ENCODE data around the gene NRXN3. TPM values are rescaled to one million over a fixed set of nuclear protein-coding genes. Genes with fewer than 3 reads are reported as not detected.
"Not testable (repeated sequence)": the region's sequence is repeated elsewhere in the genome, so short reads cannot be mapped to it uniquely, and the experiment has no call there.

The NRXN3 gene
- total RNA-seq, 1 experiment from 2014 or later: 0.02 TPM

DNA sequence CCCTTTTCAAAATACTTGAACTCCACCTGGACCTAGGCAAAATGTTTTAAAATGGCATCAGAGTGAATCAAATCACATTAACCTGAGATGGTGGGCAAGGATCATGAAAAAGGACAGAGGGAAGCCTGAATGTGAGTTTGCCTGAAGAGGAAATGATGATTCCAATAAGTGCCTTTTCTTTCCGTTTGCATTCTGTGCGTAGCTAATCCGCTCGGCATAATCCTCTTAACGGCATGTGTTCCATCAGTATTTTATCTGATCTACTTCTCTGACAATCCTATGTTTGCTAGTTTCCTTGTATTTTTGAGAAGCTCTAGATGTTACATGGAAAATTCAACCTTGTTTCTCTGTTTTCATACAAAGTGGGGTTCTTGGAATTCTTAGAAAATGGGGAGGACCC, 354.6 kb downstream of the NRXN3 start:
- H3K27ac ChIP-seq: no peak overlapping the region
- no peaks in the 10 kb centered on the region for H3K4me1 ChIP-seq
- no peaks in the 10 kb centered on the region for H3K9me3 ChIP-seq (replicated peaks)
- H3K4me3 ChIP-seq: no peak overlapping the region
- H3K27me3 ChIP-seq: no peaks in the 10 kb centered on the region
- no peak for DNase-seq
- no peaks in the 10 kb centered on the region for H3K36me3 ChIP-seq

DNA sequence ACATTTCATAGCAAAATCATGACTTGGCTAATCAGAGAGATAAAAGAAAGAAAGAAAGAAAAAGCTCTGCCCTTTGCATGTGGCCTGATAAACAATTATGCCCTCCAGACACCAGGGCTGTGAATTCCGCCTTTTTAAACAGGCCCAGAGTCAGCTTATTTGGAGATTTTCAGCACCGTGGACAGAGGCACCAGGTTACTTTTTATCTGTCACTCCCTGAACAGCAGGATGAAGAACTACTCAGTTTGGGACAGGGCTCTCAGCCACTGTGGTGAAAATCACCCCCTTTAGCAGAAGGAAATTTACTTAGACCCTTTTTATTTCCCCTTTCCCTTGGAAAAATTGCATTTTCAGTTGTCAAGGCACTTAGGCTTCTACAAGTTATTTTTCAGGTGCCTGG, 359.9 kb downstream of the NRXN3 start:
- no peaks in the 10 kb centered on the region for H3K4me1 ChIP-seq
- H3K4me3 ChIP-seq: no peak overlapping the region
- DNase-seq: peak; percentile 26 to 68
- no peaks in the 10 kb centered on the region for H3K27me3 ChIP-seq
- H3K36me3 ChIP-seq: no peaks in the 10 kb centered on the region
- no peak overlapping the region for H3K27ac ChIP-seq
- H3K9me3 ChIP-seq (replicated peaks): no peaks in the 10 kb centered on the region

- Histone ChIP-seq H3K27me3 (no peaks in the 10 kb centered on the region), H3K9me3 (replicated peaks) (no peaks in the 10 kb centered on the region), H3K36me3 (no peaks in the 10 kb centered on the region), H3K4me3 (no peak overlapping the region), H3K4me1 (no peaks in the 10 kb centered on the region), H3K27ac (no peak overlapping the region)
- no peak for DNase-seq
Measured at GRCh38 chr14:78534141-78534540, 364.0 kb downstream of the NRXN3 start.

DNA sequence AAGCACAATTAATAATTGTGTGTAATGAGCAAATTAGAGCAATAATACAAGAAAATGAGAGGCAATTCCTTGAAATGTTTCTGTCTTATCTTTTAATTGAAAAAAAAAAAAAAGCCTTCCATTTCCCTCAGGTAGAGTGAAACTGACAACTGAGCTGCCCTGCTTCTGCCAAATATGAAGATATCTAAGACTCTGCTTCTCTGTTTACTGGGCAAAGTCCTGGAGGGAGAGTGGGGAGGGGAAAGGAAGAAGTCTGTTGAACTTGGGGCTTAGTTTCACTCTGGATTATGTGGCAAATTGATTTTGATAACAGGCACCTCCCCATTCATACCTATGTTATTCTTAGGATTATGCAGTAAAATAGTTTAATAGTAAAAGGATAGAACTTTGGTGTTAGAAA, 364.9 kb downstream of the NRXN3 start:
- Histone ChIP-seq H3K27me3 (no peaks in the 10 kb centered on the region), H3K36me3 (no peaks in the 10 kb centered on the region), H3K9me3 (replicated peaks) (no peaks in the 10 kb centered on the region), H3K4me3 (no peak overlapping the region), H3K27ac (no peak overlapping the region), H3K4me1 (no peaks in the 10 kb centered on the region)
- DNase-seq: no peak

DNA sequence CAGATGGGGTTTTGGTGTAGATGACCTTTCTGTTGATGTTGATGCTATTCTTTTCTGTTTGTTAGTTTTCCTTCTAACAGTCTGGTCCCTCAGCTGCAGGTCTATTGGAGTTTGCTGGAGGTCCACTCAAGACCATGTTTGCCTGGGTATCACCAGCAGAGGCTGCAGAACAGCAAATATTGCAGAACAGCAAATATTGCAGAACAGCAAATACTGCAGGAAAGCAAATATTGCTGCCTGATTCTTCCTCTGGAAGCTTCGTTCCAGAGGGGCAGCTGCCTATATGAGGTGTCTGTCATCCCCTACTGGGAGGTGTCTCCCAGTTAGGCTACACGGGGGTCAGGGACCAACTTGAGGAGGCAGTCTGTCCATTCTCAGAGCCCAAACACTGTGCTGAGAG, 371.6 kb downstream of the NRXN3 start:
- H3K9me3 ChIP-seq (replicated peaks); DNase-seq; H3K36me3 ChIP-seq; H3K27me3 ChIP-seq; H3K4me1 ChIP-seq; H3K27ac ChIP-seq; H3K4me3 ChIP-seq: not testable (repeated sequence)

DNA sequence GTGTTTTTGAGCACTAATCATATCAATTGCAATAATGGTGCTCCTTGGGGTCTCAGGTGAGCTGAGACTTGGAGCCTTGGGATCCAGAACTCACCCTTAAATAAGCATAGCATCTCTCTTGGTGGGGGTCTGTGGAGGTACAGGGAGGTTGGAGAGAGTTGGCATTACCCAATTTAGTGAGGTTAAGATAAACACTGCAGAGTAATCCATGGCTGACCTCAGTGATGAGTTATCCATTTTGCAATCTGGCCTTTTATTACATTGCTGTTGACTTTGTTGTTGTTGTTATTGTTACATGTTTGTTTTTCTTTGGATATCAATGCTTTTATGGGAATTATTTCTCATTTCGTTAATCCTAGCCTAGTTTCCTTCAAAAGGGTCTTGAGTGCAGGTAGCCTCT, 373.3 kb downstream of the NRXN3 start:
- H3K9me3 ChIP-seq (replicated peaks): no peaks in the 10 kb centered on the region
- DNase-seq: no peak
- no peaks in the 10 kb centered on the region for H3K27me3 ChIP-seq
- H3K27ac ChIP-seq: no peak overlapping the region
- no peaks in the 10 kb centered on the region for H3K36me3 ChIP-seq
- no peak overlapping the region for H3K4me3 ChIP-seq
- no peaks in the 10 kb centered on the region for H3K4me1 ChIP-seq

GRCh38 chr14:78561074-78561473, 390.9 kb downstream of the NRXN3 start:
- Histone ChIP-seq H3K36me3 (no peaks in the 10 kb centered on the region), H3K9me3 (replicated peaks) (no peaks in the 10 kb centered on the region), H3K4me1 (no peaks in the 10 kb centered on the region), H3K27ac (no peak overlapping the region), H3K4me3 (no peak overlapping the region), H3K27me3 (no peaks in the 10 kb centered on the region)
- no peak for DNase-seq

GRCh38 chr14:78566026-78566858, 396.1 kb downstream of the NRXN3 start:
- Histone ChIP-seq H3K4me1 (no peaks in the 10 kb centered on the region), H3K9me3 (replicated peaks) (no peaks in the 10 kb centered on the region), H3K36me3 (no peaks in the 10 kb centered on the region), H3K27me3 (no peaks in the 10 kb centered on the region), H3K27ac (no peak overlapping the region), H3K4me3 (peak overlapping the region; percentile 46)
- DNase-seq: peak; percentile 71 to 85

- DNase-seq: no peak
Measured at GRCh38 chr14:78566859-78567172, 396.6 kb downstream of the NRXN3 start.

DNA sequence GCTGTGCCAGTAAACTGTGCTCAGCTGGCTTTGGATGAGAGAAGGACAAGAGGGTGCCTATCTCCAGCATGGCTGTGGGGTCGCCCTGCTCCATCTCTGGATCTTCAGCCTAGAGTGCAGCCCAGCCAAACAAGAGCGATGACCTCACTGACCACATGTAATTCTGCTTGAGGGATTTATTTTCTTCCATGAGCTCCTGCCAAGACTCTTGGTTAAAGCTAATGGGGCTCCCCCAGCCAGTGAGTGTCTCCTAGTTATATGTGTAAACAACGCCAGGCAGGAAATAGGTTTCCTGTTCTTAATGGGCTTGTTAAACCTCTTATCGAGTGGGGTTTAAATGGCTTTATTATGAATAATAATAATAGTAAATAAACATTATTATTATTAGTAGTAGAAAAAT, 397.2 kb downstream of the NRXN3 start:
- no peaks in the 10 kb centered on the region for H3K9me3 ChIP-seq (replicated peaks)
- H3K4me3 ChIP-seq: no peak overlapping the region
- no peak overlapping the region for H3K27ac ChIP-seq
- no peaks in the 10 kb centered on the region for H3K36me3 ChIP-seq
- H3K4me1 ChIP-seq: no peaks in the 10 kb centered on the region
- DNase-seq: peak in 1 of 2 experiments; percentile 6
- no peaks in the 10 kb centered on the region for H3K27me3 ChIP-seq

More at GRCh38 chr14:78566859-78567172, 396.6 kb downstream of the NRXN3 start:
- Histone ChIP-seq H3K36me3 (no peaks in the 10 kb centered on the region), H3K4me3 (no peak overlapping the region), H3K27ac (no peak overlapping the region), H3K4me1 (no peaks in the 10 kb centered on the region), H3K9me3 (replicated peaks) (no peaks in the 10 kb centered on the region), H3K27me3 (no peaks in the 10 kb centered on the region)

DNA sequence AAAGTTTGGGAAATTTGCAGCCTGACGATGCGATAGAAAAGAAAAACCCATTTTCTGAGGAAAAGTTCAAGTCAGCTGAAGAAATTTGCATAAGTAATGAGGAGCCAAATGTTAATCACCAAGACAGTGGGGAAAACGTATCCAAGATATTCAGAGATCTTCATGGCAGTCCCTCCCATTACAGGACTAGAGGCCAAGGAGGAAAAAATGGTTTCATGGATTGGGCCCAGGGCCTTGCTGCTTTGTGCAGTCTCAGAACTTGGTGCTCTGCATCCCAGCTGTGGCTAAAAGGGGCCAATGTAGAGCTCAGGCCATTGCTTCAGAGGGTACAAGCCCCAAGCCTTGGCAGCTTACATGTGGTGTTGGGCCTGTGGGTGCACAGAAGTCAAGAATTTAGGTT, 403.6 kb downstream of the NRXN3 start:
- H3K27ac ChIP-seq; H3K27me3 ChIP-seq; DNase-seq; H3K4me1 ChIP-seq; H3K4me3 ChIP-seq; H3K36me3 ChIP-seq; H3K9me3 ChIP-seq (replicated peaks): not testable (repeated sequence)

DNA sequence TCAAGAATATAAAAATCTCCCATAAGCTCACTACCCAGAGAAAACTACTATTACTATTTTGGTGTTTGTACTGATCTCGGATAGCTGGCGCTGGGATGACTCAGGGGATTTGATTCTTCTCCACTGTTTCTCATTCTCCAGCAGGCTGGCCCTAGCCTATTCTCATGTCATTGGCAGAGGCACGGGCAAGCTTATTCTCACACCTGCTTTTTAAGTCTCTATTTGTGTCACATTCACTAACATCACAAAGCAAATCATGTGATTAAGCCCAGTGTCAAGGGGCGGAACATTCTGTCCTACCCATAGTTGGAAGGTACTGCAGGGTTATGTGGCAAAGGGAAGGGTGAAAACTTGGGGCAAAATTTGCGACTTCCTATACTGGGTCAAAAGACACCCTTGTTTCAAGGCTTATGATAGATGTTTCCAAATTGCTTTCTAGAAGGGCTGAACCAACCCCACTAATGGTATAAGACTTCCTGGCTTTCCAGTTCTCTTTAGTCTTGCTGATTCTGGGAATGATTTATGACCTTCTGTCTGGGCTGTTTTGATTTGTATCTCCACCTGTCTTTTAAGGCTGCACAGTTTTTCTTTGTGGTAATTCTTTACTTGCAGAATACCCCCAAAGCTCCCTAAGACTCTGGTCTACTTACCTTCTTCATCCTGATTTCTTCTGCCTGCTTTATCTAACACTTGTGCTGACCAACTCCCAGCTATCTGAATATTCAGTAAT, 406.4 kb downstream of the NRXN3 start:
- Histone ChIP-seq H3K36me3 (no peaks in the 10 kb centered on the region), H3K4me1 (no peaks in the 10 kb centered on the region), H3K4me3 (no peak overlapping the region), H3K9me3 (replicated peaks) (no peaks in the 10 kb centered on the region), H3K27ac (no peak overlapping the region), H3K27me3 (no peaks in the 10 kb centered on the region)
- no peak for DNase-seq

GRCh38 chr14:78581229-78581628, 411.1 kb downstream of the NRXN3 start:
- Histone ChIP-seq H3K4me3 (no peak overlapping the region), H3K4me1 (no peaks in the 10 kb centered on the region), H3K9me3 (replicated peaks) (no peaks in the 10 kb centered on the region), H3K27me3 (no peaks in the 10 kb centered on the region), H3K36me3 (no peaks in the 10 kb centered on the region), H3K27ac (no peak overlapping the region)
- DNase-seq: no peak

GRCh38 chr14:78586681-78587080, 416.5 kb downstream of the NRXN3 start:
- DNase-seq: no peak
- Histone ChIP-seq H3K9me3 (replicated peaks) (no peaks in the 10 kb centered on the region), H3K4me1 (no peaks in the 10 kb centered on the region), H3K36me3 (no peaks in the 10 kb centered on the region), H3K4me3 (no peak overlapping the region), H3K27me3 (no peaks in the 10 kb centered on the region), H3K27ac (no peak overlapping the region)

- no peaks in the 10 kb centered on the region for H3K4me1 ChIP-seq
- no peak overlapping the region for H3K4me3 ChIP-seq
- no peaks in the 10 kb centered on the region for H3K27me3 ChIP-seq
- H3K36me3 ChIP-seq: no peaks in the 10 kb centered on the region
- DNase-seq: no peak
- H3K9me3 ChIP-seq (replicated peaks): no peaks in the 10 kb centered on the region
- H3K27ac ChIP-seq: no peak overlapping the region
Measured at GRCh38 chr14:78588906-78589305, 418.7 kb downstream of the NRXN3 start.

Data from SJCRH30 (cell line).